HG02840 (cell line): ENCODE results near the gene UNCX.
"Not testable (repeated sequence)": the region's sequence is repeated elsewhere in the genome, so short reads cannot be mapped to it uniquely, and the experiment has no call there.

Experiments
- ATAC-seq: cut with Tn5 transposase; IDR thresholded peaks from one replicate; pipeline ENCODE4 v1.9.1; 2021; ENCODE audit warnings: mild to moderate bottlenecking, moderate library complexity, moderate number of reproducible peaks; ENCODE audit not compliant: unreplicated experiment, low FRiP score

Gene UNCX

DNA sequence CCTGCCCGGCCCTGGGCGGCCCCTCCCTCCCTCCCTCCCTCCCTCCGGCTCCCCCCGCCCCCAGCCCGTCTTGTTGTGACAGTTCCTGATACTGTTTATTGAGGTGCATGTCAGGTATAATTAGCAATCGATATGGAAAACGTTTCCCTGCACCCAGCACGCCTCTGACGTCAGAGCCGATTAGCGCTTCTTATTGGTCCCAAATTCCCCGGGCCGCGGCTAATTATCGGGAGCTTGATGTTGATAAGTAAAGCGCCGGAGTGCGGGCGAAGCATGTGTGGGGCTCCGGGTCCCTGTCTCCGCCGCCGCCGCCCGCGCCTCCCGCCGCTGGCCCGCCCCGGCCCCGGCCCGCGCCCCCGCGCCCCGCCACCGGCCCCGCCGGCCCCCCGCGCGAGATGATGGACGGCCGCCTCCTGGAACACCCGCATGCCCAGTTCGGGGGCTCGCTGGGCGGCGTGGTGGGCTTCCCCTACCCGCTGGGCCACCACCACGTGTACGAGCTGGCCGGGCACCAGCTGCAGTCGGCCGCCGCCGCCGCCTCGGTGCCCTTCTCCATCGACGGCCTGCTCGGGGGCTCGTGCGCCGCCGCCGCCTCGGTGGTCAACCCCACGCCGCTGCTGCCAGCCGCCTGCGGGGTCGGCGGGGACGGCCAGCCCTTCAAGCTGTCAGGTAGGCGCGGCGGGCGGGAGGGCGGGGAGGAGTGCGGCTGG is at the start of gene UNCX:
TSS of gene UNCX (plus strand) at position 250 of the 710 bp plus-strand sequence. CDS start at position 396, 146 bp downstream.
- ATAC-seq: no peak

DNA sequence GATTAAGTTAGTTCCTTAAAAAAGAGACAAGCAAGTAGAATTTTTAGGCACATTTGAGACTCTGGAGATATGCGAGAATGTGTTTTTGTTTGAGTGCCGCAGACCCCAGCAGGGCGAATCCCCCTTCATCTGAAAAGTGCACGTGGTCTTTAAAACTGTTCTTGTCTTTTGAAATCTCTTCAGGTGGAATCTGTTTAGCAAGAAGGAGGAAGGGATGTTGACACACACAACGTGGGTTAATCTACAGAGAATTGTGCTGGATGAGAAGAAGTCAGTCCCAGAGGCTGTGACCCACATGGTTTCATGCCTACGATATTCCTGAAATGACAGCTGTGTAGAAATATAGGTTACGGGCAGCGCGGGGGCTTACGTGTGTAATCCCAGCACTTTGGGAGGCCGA is 45.5 kb upstream of the UNCX start:
- ATAC-seq: no peak

DNA sequence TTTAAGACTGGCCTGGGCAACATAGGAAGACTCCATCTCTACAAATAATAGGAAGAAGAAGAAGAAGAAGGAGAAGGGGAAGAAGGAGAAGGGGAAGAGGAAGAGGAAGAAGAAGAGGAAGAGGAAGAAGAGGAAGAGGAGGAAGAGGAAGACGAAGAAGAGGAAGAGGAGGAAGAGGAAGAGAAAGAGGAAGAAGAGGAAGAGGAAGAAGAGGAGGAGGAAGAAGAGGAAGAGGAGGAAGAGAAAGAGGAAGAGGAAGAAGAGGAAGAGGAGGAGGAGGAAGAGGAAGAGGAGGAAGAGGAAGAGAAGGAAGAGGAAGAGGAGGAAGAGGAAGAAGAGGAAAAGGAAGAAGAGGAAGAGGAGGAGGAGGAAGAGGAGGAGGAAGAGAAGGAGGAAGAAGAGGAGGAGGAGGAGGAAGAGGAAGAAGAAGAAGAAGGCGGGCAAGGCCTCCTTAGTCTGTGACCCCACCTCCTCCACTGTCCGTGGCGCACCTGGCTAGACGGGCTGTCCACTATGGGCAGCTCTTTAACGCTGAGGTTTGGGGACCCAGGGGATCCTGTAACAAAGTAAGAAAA is 43.9 kb upstream of the UNCX start:
- no peak for ATAC-seq

DNA sequence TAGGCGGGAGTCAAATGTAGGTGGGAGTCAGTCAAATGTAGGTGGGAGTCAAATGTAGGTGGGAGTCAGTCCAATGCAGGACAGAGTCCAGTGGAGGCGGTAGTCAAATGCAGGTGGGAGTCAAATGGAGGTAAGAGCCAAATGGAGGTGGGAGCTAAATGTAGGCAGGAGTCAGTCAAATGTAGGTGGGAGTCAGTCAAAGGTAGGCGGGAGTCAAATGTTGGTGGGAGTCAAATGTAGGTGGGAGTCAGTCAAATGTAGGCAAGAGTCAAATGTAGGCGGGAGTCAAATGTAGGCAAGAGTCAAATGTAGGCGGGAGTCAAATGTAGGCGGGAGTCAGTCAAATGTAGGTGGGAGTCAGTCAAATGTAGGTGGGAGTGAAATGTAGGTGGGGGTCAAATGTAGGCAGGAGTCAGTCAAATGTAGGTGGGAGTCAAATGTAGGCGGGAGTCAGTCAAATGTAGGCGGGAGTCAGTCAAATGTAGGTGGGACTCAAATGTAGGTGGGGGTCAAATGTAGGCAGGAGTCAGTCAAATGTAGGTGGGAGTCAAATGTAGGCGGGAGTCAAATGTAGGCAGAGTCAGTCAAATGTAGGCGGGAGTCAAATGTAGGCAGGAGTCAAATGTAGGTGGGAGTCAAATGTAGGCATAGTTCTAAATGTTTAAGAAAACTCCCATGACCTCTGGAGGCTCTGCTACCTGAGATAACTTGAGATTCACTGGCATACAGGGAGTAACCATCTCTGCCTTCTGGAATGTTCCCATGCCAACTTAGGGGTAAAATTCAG is 42.5 kb upstream of the UNCX start:
- no peak for ATAC-seq

DNA sequence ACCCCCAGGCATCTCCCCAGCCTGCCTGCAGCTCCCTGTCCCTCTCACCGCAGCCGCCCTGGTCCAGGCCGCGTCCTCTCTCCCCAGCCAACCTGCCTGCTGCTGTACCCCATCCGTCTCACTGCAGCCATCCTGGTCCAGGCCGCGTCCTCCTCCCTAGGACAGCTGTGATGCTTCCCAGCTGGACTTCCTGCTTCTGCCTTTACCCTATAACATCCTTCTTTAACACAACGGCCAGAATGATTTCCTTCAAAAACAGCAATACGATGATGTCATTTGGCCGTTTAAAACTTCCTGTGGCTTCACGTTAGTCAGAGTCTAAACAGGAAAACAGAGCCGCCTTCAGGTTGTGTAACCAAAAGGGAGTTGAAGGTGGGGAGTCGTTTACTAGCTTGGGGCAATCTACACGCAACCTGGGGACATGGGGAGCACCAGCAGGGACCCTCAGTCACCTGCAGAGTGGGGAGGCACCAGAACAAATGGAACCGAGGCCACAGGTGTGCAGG is 40.4 kb upstream of the UNCX start:
- no peak for ATAC-seq

DNA sequence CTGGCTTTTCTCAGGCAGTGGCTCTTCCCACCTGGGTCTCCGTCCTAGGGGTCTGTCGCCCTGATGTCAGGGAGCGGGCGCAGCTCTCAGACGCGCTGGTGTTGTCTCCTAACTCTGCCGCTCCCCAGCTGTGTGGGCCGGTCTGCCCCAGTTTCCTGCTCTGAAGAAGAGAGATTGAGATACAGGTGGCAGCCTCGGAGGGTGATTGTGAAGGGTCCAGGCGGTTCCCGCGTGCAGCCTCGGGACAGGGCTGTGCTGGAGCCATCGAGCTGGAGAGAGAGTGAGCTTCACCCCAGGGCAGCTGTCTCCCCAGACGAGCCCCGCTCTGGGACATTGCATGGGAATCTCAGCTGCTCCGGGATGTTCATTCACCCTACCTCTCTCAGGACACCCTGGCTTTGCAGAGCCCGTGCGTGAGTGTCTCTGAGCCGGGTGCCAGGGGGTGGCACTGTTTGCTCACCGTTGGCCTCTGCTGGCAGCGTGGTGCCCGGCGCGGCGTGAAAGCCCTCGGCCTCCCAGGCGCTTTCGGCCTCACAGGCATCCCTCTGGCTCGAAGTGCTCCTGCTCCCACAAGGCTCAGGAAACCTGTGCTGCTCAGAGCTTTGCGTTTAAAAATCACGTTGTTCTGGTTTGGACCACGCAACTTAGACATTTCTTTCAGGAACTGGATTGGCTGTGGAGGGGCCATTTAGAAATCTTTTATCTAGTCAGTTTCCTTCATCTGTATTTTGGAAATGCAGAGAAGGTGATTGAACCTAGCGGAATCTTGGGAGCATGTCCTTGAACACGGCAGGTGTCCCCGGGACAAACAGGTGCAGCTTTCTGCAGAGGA is 38.9 kb upstream of the UNCX start:
- ATAC-seq: no peak

DNA sequence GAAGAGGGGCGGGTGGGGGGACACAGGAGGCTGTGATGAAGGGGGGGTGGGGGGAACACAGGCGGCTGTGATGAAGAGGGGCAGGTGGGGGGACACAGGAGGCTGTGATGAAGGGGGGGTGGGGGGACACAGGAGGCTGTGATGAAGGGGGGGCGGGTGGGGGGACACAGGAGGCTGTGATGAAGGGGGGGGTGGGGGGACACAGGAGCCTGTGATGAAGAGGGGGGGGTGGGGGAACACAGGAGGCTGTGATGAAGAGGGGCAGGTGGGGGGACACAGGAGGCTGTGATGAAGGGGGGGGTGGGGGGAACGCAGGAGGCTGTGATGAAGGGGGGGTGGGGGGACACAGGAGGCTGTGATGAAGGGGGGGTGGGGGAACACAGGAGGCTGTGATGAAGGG is 36.2 kb upstream of the UNCX start:
- not testable (repeated sequence) for ATAC-seq

GRCh38 chr7:1196950-1197349 is 35.7 kb upstream of the UNCX start:
- no peak for ATAC-seq

GRCh38 chr7:1197997-1198625 is 34.6 kb upstream of the UNCX start:
- ATAC-seq: no peak

DNA sequence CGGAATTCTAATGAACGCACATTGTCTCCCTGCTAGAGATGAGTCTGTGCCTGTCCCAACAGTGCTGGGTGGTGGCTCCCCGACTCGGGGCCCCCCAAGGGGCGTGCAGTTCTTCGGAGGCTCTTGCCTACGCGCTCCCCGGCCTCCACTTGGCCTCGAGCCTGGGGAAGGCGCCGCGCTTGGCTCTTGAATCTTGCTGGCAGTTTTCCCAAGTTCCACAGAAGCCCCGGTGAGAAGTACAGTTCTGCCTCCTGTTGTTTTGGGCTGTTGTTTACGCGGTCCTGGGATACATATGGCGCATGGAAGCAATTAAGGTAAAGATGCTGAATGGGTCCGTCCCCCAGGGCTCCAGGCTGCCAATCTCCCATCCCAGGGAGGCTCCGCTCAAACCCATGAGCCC is 32.6 kb upstream of the UNCX start:
- ATAC-seq: no peak

DNA sequence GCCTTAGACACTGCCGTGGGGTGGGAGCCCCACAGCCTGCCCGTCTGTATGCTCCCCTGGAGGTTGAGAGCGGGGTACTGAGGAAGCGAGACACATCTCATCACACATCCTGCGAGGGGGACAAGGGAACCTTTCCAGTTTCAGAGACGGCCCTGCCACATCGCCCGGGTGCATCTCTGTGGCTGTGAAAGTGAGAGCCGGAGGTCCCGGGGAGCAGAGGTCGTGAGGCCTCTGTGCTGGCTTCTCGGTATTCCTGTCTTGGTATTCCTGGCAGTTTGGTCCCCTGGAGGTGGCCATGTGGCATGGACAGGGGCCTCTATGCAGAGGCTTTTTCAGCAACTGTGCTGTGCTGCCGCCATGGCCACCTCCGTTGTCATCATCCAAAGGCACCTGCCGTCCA is 30.8 kb upstream of the UNCX start:
- ATAC-seq: no peak

DNA sequence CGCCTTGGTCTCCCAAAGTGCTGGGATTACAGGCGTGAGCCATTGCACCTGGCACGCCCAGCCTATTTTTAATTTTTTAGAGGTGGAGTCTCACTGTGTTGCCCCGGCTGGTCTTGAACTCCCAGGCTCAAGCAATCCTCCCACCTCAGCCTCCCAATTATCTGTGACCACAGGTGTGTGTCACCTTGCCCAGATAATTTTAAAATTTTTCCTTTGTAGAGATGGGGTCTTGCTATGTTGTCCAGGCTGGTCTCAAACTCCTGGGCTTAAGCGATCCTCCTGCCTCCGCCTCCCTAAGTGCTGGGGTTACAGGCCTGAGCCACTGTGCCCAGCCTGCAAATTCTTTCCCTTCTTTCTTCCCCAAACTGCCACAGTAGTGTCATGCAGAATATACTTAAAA is 29.8 kb upstream of the UNCX start:
- not testable (repeated sequence) for ATAC-seq

DNA sequence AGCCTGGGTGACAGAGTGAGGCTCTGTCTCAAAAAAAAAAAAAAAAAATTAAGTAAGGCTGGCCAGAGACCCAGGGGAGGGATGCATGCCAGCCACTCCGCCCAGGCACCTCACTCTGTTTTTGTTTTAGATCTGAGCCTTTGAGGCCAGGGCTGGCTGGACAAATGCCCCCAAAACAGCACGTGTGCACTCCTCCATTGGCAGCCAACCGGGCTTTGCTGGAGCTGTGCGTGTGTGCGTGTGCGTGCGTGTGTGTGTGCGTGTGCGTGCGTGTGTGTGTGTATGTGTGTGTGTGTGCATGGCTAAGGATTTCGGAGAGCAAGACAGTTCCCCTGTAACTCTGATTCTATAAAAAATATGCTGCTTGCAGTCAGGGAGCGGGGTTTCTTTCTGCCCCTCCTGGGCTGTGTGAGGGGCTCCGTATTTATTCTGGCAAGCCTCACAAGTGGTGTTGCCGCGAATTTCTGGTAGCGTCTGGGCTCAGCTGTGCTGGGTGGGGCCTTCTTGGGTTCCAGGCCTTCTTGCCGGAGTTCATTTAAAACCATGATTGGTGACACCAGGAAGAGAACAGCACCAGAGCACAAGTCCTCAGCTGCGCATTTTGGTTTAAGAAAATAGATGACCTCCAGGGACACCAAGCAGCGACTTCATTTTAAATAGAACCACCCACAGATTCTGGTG is 28.1 kb upstream of the UNCX start:
- ATAC-seq: no peak

DNA sequence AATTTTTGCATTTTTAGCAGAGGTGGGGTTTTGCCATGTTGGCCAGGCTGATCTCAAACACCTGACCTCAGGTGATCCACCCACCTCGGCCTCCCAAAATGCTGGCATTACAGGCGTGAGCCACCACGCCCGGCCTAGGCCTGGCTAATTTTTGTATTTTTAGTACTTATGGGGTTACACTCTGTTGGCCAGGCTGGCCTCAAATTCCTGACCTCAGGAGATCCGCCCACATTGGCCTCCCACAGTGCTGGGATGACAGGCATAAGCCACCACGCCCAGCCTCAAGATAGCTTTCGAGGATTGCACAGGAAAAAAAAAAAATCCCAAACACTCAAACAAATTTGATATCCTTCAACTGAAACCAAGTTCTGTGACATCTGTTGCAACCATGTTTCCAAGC is 26.9 kb upstream of the UNCX start:
- not testable (repeated sequence) for ATAC-seq

DNA sequence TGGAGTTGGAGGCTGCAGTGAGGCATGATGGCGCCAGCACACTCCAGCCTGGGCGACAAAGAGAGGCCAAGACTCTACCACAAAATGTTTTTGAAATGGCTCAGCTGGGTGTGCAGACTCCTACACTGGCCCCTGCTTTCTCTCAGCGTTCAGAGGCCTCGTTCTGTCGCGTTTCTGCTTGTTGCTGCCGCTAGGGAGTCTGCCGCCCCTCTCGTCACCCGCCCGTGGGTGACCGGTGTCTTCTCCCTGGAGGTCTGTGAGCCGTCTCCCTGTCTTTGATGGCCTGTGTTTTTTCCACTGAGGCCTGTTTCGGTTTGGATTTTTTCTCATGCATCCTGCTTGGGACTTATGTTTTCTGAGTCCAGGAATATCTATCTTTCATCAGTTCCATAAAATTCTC is 23.6 kb upstream of the UNCX start:
- no peak for ATAC-seq

DNA sequence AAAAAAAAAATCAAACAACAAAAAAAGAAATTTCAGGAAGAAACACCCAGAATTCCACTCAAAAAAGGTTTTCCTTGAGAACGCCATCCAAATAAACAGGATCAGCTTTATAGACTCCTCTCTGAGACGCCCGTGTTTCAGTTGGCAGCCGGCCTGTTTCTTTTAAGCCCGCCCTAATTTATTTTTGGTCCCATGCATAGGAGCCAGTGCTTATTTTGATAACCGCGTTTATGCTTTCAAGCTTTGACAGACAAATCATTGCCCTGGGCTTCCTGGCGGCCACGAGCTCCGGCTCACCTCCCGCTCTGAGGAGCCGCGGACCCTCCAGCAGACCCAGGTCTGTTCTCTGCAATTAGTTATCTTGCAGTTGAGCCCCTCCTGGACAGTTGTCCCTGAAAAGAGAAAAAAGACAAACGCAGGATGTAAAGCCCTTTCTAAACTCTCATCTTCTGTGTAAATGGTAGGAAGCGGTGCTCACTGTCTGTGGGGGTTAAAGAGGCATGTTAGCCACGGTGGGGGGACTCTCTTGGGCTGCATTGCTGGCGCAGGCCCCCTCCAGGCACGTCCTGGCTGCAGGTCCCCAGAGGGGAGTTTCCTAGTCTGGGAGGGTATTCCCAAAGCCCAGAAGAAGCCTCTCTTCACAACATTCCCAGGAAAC is 22.2 kb upstream of the UNCX start:
- no peak for ATAC-seq

- ATAC-seq: no peak
Observed at GRCh38 chr7:1210979-1211608, 21.6 kb upstream of the UNCX start.

DNA sequence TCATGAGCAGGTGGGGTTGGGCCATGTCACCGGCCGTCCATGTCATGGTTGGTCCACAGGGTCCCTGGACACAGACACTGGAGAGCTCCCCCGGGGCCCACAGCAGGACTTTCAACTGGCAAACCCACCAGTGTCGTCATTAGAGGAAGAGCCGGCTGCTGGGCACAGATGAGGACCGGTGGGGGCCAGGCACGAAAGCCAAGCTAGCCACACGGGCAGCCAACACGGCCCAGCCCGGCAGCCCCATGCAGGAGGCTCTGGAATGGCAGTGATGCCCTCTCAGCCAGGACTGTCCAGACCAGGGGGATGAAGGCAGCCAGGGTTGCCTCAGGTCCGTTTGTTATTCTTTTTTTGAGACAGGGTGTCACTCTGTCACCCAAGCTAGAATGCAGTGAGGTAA is 21.1 kb upstream of the UNCX start:
- no peak for ATAC-seq

- ATAC-seq: not testable (repeated sequence)
Observed at GRCh38 chr7:1212025-1212424, 20.6 kb upstream of the UNCX start.
